Germinal center (tissue), 1 donor: Measurements from ENCODE around the gene NUTM2E.
A peak's percentile ranks its signal among the peaks of the same experiment; 100 is the strongest.
"Not testable (repeated sequence)": the region's sequence is repeated elsewhere in the genome, so short reads cannot be mapped to it uniquely, and the experiment has no call there.

Source experiments
- DNase-seq: peaks from one replicate; pipeline ENCODE4 v3.0.0; 2012; ENCODE audit warnings: mixed read lengths, low spot score

The NUTM2E gene

DNA sequence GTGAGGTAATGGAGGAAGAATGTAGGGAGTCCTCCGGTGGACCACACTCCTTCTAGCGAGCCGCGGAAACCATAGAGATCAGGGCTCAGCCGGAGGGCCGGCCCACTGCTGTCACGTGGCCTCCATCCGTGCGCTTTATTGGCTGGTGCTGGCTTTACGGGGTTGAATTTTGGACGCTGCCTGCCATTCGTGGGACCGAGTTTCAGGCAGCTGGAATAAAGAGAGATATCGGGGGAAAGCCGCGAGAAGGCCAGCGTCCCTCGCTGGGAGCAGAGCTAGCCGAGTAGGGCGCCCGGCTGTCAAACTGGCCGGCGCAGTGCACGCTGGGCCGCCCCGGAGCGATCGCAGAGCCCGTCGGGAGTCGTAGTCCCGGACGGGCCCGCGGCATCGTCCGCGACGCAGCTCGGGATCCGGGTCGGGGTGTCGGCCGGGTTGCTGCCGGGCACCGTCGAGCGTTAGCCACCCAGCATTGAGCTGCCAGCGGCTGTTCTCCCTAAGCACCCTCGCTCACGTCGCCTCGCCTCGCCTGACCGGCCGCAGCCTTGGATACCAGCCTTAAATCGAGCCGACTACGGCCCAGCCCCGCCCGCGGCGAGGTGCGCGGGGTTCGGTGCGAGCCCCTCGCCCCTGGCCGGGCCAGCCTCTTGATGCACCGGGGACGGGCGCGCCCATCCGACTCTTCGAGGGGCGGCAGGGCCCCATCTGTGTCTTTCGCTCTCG, at the start of gene NUTM2E:
Gene NUTM2E (plus strand): TSS at position 244 of the 720 bp plus-strand sequence. CDS start 15,002 bp downstream, outside the sequence.
- DNase-seq, result peak; percentile 51

- not testable (repeated sequence) for DNase-seq
Measured at GRCh38 chr10:79777997-79778396, 48.5 kb upstream of the NUTM2E start.

DNA sequence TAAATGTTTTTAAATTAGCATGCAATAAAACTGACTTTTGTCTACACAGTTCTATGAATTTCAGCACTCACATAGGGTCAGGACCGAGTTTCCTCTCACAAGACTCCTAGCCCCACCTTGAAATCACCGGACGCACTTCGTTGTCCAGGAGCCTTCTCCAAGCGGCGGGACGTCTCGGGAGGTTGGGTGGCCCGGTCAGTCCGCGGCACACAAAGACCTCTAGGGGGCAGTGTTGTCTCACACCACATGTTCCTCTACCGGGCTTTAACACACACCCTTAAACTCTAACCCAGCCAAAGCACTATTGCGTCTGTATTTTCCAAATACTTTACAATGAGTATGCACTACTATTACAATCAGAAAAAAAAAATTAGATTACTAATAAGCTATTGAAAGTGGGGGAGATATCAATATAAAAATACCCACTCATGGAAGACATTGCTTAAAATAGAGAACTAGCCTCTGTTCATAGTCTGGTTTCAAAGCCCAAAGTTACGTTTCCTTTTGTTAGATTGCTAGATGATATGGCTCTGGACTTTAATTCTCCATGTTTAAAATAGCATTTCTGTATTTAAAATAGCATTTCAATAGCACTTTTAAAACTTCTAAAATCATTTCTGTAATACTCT, 47.1 kb upstream of the NUTM2E start:
- peak; percentile 22 for DNase-seq

- not testable (repeated sequence) for DNase-seq
Measured at GRCh38 chr10:79779992-79780391, 46.5 kb upstream of the NUTM2E start.

GRCh38 chr10:79781584-79781983, 45.0 kb upstream of the NUTM2E start:
- not testable (repeated sequence) for DNase-seq

DNA sequence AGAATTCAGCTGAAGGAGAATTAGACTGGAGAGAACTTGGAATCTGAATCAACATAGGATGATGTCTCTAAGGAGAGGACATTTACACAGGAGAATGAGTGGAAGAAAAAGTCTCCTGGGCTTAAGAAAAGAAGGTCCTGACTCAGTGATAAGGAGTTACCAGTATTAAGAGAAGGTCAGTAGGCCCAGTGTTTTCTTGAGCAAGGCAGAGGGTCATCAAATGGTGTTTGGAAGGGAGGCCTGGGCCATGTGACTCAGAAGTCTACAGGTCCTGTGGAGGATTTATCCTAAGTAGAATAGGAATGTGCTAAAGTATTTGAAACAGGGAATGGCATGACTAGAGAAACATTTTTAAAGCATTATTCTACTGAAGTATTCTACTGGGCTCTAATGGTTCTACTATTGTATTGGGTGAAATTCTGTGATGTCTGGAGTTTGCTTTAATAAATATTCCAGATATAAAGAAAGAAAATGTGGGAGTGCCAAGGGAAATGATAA, 39.0 kb upstream of the NUTM2E start:
- not testable (repeated sequence) for DNase-seq

- DNase-seq, result not testable (repeated sequence)
Measured at GRCh38 chr10:79789351-79789750, 37.2 kb upstream of the NUTM2E start.

DNA sequence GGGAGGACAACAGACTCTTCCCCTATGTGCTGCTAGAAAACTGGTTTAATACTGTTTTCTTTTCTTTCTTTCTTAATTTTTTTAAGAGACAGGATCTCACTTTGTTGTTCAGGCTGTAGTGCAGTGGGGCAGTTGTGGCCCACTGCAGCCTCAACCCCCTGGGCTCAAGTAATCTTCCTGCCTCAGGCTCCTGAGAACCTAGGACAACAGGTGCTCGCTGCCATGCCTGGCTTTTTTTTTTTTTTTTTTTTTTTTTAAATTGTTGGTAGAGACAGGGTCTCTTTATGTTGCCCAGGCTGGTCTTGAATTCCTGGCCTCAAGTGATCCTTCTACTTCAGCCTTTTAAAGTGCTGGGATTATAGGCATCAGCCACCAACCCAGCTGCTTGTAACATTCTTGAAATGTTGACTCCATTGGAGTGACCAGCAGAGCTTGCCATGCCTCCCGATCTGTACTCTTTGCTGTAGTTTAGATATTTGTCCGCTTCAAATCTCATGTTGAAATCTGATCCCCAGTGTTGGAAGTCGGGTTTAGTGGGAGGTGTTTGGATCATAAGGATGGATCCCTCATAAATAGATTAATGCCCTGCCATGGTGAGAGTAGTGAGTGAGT, 34.5 kb upstream of the NUTM2E start:
- not testable (repeated sequence) for DNase-seq

- DNase-seq, result not testable (repeated sequence)
Measured at GRCh38 chr10:79799337-79799736, 27.2 kb upstream of the NUTM2E start.

DNA sequence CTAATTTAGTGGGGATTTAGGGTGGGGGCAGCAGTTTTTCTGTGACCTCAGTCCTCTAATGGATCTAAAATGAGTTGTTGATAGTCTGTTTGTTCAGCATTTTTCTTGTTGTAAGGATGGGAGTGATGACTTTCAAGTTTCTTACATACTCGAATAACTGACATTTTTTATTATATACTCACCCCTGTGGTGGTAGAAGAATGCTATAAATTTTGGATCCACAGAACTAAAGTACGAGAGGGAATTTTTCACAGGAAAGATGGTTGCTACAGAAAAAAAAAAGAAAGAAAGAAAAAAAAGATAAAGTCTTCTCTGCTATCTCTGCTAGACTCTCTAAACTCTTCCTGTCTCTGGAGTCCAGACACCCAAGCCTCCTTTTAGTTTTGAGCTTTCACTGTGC, 20.7 kb upstream of the NUTM2E start:
- DNase-seq, result not testable (repeated sequence)

DNA sequence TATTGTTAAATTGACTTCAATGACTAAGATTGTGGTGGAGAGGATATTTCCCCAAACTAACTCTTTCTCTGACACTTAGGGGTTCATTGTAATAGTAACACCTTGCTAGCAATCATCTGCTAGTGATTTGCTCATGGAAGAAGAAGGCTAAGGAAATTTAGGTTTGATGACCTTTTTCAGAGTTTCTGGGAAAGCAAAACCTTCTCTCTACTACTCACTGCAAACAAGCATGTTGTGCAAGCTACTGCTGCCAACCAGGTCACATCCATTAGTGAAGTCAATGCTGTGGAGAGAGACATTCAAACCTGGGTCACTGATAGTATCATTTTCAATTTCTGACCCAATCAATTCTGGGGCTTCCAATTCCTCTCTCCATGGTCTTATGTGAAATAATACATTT, 14.6 kb upstream of the NUTM2E start:
- not testable (repeated sequence) for DNase-seq

- DNase-seq, result not testable (repeated sequence)
Measured at GRCh38 chr10:79816290-79816689, 10.2 kb upstream of the NUTM2E start.

GRCh38 chr10:79823387-79823786, 3.2 kb upstream of the NUTM2E start:
- not testable (repeated sequence) for DNase-seq

DNA sequence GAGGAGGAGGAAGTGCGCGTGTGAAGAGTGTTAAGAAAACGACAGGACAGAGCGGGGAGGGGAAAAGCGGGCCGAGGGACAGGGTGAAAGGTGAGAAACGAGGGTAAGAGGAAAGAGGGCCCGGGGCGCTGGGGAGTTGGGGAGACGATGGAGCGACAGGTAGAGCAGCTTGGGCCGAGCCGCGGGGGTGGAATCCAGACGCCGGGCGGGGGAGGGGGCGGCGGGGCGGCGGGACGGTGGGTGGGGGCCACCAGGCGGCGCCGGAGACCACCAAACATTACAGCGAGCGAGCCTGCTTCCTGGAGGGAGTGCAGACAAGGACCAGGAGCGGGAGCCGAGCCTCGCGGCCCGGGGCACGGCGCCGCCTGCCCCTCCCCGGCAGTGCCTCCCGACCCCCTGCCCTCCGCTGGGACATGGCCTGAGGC, 940 bp upstream of the NUTM2E start:
- not testable (repeated sequence) for DNase-seq

DNA sequence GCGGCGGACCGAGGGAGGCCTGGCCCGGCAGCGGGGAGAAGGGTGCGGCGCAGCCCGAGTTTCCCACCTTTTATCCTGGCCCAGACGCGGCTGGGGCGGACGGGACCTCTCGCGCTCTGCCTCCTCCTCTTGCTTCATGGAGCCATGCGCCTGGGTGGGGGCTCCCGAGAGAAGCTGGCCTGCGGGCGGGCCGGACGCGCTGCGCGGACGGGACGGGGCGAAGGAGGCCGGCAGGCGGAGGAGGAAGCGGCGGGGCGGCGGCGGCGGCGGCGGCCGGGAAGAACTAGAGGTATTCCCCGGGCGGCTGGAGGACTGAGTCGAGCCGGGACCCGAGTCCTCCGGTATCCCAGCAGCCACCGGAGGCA, 426 bp upstream of the NUTM2E start:
- DNase-seq, result not testable (repeated sequence)

GRCh38 chr10:79833833-79834232, 7.3 kb downstream of the NUTM2E start:
- DNase-seq, result not testable (repeated sequence)

DNA sequence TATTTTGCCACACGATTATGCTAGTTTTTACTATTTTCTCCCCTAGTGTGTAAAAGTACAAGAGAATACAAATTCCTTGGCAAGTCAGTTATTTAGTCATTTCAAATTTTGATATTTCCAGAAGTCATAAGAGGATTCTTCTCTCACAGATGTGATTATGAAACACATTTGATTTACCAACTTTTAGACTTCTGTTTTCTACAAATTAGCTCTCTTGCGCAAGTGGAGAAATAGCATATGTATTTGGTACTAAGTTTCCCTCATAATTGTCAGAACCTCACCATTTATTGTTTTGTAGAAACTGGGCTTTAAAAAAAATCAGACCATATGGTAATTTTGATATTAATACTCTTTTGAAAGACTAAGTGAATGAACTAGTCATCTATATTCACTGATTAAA, 9.4 kb downstream of the NUTM2E start:
- not testable (repeated sequence) for DNase-seq

- DNase-seq, result not testable (repeated sequence)
Measured at GRCh38 chr10:79836891-79837290, 10.4 kb downstream of the NUTM2E start.

DNA sequence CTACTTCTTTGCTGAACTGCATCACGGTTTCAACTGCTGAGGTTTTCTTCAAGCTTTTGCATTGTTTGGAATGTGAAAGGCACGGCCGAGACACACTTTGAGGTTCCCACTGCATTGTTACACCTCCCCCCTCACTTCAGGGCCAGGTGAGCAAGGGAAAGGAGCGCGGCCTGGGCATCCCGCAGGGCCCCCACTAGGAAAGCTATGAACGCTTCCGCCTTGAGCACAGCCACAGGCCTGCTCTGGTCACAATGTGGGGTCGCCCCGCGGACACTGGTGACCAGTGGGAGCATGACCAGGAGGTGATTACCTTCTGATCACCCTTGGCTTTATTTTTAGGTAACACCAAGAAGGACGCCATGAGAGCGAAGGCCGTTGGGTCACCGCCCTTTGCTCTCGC, 11.9 kb downstream of the NUTM2E start:
- not testable (repeated sequence) for DNase-seq

DNA sequence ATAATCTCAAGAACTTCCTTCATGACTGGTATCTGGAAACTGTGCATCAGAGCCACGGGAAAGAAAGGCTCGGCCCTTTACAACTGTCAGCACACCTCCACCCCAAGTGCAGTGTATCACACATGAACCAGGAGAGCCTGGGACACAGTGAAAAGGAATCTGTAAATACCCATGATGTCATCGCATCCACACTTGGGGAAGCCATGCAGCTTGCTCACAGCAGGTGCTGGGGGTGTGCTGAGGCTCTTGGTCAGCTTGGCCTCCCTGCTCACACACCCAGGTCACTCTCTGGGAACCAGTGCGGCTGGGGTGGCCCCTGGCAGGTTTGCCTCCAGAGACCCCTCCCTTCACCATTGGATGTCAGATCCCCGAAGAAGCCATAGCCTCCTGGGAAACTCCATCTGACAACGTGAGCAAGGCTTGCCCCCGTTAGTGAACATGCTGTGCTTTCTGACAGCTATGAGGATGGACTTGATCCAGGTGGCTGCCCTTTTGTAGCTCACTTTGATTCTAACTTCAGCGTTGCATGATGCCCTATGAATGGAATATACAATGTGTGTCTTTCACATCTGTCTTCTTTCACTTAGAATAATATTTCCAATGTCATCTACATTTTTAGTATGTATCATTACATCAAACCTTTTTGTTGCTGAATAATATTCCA, 26.8 kb downstream of the NUTM2E start:
- not testable (repeated sequence) for DNase-seq

DNA sequence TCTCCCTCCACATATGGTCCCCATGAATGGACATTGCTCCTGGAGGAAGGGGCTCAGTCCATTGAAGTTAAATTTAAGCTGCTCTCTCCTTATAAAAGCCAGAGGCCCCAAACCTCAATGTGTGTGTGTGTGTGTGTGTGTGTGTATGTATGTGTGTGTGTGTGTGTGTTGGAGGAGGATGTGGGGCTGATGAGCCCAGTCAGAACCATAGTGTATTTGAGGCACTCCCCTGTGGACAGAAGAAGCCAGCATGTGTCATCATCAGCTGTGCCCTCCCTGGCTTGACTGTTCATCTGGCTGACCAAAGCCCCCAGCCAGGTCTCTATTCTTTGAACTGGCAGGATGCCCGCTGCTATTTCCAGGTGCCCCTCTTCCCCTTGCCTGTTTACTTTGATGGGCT, 35.7 kb downstream of the NUTM2E start:
- not testable (repeated sequence) for DNase-seq

DNA sequence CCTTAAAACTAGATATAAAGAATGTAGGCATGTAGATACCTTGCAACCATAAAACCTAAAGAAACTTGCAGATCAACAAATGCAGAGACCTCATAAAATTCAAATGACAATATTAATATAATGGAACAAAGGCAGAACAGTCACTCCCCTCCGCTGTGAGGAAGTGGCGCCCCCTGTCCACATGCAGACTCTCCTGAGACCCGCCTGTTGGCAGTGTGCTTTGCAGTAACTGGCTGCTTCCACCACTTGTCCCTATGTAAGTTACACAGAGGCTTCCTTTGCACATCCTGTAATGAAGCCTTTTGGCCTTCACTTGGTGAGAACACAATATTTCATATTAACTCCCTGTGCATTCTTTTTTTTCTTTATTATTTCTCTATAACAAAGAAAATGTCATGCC, 36.3 kb downstream of the NUTM2E start:
- DNase-seq, result not testable (repeated sequence)
